ENCODE results near the gene PDE4A. TPM values are rescaled to one million over a fixed set of nuclear protein-coding genes. Genes with fewer than 3 reads are reported as not detected.
A peak's percentile ranks its signal among the peaks of the same experiment; 100 is the strongest.

The PDE4A gene
- total RNA-seq, 1 donor from 2014 or later, result 1.8 TPM

DNA sequence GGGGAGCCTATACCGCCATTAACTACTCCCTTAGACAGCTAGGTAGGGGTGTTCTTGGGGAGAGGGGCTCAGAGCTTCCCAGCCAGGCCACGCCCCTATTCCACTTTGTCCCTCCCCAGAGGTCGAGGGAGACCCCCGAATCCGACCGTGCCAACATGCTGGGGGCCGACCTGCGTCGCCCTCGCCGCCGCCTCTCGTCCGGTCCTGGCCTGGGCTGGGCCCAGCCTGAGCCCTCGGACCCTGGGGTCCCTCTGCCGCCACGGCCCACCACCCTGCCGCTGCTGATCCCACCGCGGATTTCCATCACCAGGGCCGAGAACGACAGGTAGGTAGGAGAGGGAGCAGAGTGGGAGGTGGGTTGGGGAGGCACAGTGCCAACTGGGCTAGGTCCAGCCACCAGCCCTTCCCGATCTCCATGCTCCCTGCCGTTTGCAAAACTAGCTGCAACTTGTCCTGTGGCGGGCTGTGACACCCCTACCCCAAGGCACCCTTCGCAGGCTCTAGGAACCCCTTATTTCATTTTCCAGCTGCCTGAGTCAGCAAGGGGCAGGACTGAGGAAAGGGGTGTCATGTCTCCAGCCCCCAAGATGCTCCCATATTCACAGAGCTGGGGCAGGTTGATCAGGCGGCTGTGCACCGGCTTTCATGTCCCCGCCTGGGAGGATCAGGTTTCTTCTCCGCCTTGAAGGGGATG, 2.6 kb upstream of the PDE4A start:
- no peak for TF ChIP-seq CTCF (IDR thresholded peaks at IDR 0.05; ENCODE audit: insufficient read depth, low read length, poor library complexity, severe bottlenecking)
- Histone ChIP-seq H3K27me3 (ENCODE audit: control insufficient read depth, insufficient read depth, low read length) (peaks cover 68% of the 10 kb centered on the region), H3K4me3 (ENCODE audit: low read depth, low read length) (no peak overlapping the region), H3K36me3 (ENCODE audit: control insufficient read depth, insufficient read depth, low read length) (no peaks in the 10 kb centered on the region)
- DNase-seq (ENCODE audit: low read depth), result no peak

DNA sequence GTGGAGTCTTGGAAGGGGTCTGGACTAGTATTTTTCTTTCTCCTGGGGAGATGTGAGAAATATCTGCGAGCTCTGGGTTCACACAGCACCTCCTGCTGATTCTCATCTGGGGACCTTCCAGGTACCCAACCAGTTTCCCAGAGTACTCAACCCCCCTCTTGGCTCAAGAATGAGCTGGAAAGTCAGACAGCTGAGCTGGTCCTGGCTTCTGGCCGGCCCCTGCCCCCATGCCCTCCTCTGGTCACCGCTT, 2.2 kb upstream of the PDE4A start:
- no peak overlapping the region for H3K4me3 ChIP-seq (ENCODE audit: low read depth, low read length)
- no peak for DNase-seq (ENCODE audit: low read depth)
- H3K27me3 ChIP-seq (ENCODE audit: control insufficient read depth, insufficient read depth, low read length), result peaks cover 70% of the 10 kb centered on the region
- H3K36me3 ChIP-seq (ENCODE audit: control insufficient read depth, insufficient read depth, low read length), result no peaks in the 10 kb centered on the region
- no peak for TF ChIP-seq CTCF (IDR thresholded peaks at IDR 0.05; ENCODE audit: insufficient read depth, low read length, poor library complexity, severe bottlenecking)

DNA sequence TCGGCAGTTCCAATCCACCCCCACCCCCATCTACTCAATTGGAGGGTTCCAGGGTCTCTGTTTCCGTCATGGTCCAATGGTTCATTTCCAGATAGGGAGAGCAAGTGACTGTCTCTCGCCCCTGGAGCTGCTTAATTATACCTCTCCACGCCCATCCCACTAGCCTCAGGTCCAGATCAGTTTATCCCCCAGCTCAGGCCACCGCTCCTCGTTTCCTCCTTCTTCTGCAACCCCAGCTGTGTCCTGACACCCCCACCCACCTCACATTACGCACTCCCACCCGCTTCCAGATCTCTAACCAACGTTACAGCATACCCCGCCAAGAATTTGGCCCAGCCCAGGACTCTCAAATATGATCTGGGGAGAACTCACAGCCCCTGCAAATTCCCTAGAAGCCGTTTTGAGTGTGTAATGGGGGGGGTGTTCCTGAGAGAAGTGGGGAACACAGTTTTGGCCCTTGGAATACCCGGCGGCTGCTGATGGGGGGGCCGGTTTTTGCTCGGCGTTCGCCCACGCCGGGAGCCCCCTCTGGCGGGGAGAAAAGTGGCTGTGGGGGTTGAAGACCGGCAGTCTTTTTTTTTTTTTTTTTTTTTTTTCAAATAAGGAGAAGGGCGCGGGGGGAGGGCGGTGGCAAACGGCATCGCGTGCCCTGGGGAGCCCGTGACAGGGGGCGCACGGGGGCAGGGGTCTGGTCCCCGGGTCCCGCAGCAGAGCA, 1.7 kb upstream of the PDE4A start:
- Histone ChIP-seq H3K4me3 (ENCODE audit: low read depth, low read length) (no peak overlapping the region), H3K36me3 (ENCODE audit: control insufficient read depth, insufficient read depth, low read length) (no peaks in the 10 kb centered on the region), H3K27me3 (ENCODE audit: control insufficient read depth, insufficient read depth, low read length) (peaks cover 70% of the 10 kb centered on the region)
- DNase-seq (ENCODE audit: low read depth), result no peak
- TF ChIP-seq CTCF (IDR thresholded peaks at IDR 0.05; ENCODE audit: insufficient read depth, low read length, poor library complexity, severe bottlenecking), result peak; percentile 18

- H3K4me3 ChIP-seq (ENCODE audit: low read depth, low read length), result no peak overlapping the region
- no peak for DNase-seq (ENCODE audit: low read depth)
- no peak for TF ChIP-seq CTCF (IDR thresholded peaks at IDR 0.05; ENCODE audit: insufficient read depth, low read length, poor library complexity, severe bottlenecking)
- H3K27me3 ChIP-seq (ENCODE audit: control insufficient read depth, insufficient read depth, low read length), result peaks cover 73% of the 10 kb centered on the region
- H3K36me3 ChIP-seq (ENCODE audit: control insufficient read depth, insufficient read depth, low read length), result no peaks in the 10 kb centered on the region
These were observed 1.1 kb upstream of the PDE4A start for GRCh38 chr19:10419200-10419645.

- Histone ChIP-seq H3K4me3 (ENCODE audit: low read depth, low read length) (peak overlapping the region; percentile 28), H3K27me3 (ENCODE audit: control insufficient read depth, insufficient read depth, low read length) (peaks cover 80% of the 10 kb centered on the region), H3K36me3 (ENCODE audit: control insufficient read depth, insufficient read depth, low read length) (no peaks in the 10 kb centered on the region)
- DNase-seq (ENCODE audit: low read depth), result no peak
- TF ChIP-seq CTCF (IDR thresholded peaks at IDR 0.05; ENCODE audit: insufficient read depth, low read length, poor library complexity, severe bottlenecking), result no peak
These were observed 493 bp upstream of the PDE4A start for GRCh38 chr19:10419646-10420443.
